ENCODE results near the gene EPHB4.
A peak's percentile ranks its signal among the peaks of the same experiment; 100 is the strongest.

EPHB4 gene

DNA sequence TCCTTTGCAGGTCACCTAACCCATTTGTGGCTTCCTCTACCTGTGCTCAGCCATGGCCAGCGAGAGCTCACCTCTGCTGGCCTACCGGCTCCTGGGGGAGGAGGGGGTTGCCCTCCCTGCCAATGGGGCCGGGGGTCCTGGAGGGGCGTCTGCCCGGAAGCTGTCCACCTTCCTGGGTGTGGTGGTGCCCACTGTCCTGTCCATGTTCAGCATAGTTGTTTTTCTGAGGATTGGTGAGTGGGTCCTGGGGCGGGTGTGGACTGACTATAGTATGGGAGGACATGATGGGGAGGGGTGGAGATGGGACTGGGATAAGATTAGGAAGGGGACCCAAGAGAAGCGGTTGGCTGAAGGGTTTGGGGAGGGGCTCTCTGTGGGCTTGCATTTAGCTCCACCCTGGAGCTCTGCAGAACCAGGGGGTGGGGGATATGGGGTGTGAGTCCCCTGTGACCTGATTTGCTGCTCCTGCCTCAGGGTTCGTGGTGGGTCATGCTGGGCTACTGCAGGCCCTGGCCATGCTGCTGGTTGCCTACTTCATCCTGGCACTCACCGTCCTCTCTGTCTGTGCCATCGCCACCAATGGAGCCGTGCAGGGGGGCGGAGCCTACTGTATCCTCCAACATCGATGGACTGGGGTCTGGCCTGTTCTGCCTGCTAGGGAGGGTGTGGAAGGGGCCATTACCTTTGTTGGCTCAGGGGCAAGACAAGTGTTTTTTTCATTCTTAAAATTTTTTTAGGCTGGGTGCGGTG is 27.0 kb upstream of the EPHB4 start:
- DNase-seq, result no peak

DNA sequence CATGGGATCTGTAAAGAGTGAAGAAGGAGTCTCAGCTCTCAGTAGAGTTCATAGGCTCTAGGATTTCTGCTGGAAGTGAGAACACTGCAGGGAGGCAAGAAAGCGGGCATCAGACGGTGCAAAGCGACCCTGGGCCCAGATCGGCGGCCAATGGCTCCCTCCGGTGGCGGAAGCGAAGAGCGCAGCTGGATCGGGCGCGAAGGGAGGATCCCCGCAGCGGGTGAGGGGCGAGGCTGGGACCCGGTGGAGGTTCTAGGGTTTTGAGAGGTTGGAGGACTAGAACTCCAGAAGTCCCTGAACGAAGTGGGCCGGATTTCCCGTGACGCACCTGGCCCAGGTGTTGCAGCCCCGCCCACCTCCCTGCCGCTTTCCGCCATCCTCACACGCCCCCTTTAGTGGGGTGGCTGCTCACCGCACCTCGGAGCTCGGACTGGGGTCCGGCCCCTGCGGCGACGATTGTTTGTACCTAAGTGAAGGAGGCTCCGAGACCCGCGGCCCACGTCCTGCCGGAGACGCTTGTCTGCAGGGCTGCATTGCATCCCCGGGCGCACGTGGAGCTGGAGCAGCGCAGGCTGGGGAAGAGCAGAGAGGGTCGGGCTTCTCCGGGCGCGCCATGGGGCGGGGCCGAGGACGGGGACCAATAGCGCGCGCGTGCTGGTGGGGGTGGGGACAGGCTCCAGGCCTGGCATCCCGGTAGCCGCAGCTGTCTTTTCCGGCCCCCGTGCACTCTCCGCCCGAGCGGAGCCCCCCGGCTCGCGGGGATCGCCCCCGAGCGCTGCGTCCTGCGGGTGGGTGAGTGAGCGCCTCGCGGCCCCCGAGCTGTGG is 24.9 kb upstream of the EPHB4 start, which contains the start of gene SLC12A9:
SLC12A9 (plus strand) TSS at position 666 of the 825 bp plus-strand sequence. CDS start 1,485 bp downstream, outside the sequence.
- peak; percentile 91 for DNase-seq

DNA sequence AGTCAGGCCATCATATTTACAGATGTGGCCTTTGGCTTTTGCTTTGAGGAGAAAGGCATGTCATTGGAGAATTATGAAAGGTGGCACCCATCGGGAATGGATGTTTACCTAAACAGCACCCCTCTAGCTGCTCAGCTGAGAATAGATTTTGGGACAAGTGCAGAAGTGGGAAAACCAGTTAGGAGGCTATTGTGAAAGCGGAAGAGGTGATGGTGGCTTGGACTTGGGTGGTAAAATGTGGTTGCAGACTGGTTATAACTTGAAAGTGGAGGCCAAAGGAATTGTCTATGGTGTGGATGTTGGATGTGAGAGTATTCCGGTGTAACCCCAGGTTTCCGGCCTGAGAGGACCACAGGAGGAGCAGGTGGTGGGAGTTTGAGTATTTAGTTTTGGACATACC is 20.0 kb upstream of the EPHB4 start:
- no peak for DNase-seq

DNA sequence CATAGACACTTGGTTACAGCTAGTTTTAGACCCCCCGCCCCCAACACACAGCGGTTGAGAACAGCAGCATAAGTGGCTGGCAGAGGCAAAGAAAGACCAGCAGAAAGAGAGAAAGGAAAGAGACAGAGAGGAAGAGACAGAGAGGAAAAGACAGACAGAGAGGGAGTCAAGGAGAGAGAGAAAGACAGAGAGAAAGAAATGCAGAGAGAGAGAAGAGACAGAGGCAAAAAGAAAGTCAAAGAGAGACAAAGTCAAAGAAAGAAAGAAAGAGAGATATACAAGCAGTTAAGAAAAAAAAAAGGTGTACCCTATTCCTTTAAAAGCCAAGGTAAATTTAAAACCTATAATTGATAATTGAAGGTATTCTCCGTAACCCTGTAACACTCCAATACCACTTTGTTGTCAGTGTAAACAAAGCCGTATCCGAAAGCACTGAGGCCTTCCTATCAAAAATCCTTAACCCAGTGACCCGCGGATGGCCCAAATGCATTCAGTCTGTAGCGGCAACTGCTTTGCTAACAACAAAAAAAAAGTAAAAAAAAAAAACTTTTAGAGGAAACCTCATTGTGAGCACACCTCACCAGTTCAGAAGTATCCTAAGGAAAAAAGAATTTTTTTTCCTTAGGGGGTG is 13.3 kb upstream of the EPHB4 start:
- no peak for DNase-seq

DNA sequence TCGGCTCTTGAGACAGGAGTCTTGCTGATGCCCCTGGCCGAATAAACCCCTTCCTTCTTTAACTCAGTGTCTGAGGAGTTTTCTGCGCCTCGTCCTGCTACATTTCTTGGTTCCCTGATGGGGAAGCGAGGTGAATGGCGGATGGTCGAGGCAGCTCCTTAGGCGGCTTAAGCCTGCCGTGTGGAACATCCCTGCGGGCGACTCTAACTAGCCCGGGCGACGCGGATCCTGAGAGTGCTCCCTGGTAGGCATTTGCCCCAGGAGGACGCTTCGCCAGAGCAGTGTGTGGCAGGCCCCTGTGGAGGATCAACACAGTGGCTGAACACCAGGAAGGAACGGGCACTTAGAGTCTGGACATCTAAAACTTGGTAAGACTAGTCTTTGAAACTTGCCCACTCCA is 12.0 kb upstream of the EPHB4 start:
- DNase-seq, result no peak

DNA sequence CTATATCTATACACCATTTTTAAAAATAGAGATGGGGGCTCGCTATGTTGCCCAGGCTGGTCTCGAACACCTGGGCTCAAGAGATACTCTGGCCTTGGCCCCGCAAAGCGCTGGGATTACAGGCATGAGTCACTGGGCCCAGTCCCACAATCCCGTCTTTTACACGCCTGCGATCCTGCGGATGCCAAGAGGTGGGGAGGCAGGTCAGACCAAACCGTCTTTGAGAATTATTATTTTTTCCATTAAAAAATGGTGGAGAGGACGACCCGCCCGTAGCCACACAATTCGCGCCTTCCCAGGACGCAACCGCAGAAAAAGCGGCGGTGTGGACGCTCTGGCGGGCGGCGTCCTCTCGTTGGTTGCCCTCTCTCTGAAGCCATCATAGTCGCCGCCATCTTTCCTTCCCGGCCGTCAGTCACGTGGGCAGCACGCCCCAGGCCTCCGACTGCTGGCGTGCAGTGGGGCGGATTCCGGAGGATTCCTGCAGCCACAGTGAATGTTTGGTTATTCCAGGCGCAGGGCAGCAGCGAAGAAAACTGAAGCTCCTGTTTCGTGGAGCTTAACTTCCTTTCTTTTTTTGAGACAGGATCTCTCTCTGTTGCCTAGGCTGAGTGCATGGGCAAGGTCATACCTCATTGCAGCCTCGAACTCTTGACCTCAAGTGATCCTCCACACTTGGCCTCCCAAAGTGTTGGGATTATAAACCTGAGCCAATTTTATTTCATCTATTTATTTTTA is 9.9 kb upstream of the EPHB4 start:
- peak; percentile 88 for DNase-seq

DNA sequence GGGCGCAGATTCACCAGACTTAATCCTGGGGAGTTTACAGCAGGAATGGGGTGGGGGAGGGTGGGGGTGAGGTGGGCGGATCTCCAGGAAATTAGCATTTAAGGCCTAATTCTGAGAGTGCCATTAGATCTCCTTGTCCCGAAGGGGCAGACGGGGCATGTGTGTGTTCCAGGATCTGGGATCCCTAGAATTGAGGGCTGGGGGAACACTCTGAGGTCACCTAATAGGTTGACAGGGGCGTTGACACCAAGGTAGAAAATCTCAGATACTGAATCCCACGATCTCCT is 9.4 kb upstream of the EPHB4 start:
- no peak for DNase-seq

DNA sequence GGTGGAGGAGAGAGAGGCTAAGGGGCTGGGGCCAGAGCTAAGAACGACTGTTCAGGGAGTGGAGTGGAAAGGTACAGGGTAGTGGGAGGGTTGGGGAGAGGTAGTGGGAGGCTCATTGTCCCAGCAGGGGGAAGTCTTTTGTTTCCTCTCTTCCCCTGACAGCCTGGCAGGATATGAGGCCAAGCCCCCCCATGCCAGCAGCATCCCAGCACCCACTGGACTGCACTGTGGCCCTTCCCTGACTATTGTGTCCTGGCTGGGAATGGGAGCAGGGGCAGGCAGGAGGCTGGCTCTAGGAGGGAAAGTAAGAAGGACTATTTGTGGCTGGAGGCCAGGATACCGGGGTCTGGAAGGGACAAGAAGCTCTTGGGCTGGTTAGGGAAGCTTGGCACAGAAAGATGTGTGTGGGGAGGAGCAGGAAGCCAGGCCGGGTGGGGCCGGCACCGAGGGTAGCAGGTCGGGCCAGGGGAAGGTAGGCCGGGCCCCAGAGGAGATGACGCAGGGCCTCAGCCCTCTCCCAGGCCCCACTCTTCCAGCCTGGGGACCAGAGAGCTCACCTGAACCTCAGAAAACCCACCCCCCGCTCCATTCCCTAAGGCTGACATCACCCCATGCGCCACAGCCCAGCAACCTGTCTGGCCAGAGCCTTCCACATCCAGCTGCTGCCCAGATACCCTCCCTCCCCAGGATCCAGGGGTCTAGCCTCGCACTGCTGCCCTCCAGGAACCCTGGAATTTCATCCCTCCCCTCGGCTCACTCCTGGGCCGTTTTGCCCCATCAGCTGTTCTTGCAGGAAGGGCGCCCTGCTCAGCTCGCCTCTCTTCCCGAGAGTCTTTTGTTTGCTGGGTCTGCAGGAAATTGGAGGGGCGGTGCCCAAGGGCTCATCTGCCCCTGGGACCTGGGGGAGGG is 8.8 kb upstream of the EPHB4 start:
- DNase-seq, result no peak

DNA sequence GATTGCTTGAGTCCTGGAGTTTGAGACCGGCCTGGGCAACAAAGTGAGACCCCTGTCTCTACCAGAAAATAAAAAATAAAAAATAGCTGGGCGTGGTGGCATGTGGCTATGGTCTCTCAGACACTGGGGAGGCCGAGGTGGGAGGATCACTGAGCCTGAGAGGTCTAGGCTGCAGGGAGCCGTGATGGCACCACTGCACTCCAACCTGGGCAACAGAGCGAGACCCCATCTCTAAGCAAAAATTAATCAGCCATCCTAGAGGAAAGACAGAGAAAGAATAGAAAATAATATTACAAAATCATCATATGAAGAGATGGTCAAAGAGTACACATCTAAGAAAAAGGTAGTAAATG is 4.9 kb upstream of the EPHB4 start:
- DNase-seq, result no peak

DNA sequence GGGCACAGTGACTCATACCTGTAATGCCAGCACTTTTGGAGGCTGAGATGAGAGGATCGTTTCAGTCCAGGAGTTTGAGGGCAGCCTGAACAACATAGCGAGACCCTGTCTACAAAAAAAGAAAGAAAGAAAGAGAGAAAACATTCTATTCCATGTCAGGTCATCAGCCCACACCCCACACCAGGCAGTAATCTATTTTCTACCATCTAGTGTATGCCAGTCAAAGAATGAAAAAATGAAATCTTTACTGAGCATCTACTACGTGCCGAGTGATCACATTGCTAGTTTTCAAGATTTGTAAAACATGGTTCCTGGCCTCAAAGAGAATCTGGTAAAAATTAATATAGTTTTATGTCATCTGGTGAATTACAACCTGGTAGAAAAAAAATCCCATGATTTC is 3.1 kb upstream of the EPHB4 start:
- DNase-seq, result peak; percentile 29

DNA sequence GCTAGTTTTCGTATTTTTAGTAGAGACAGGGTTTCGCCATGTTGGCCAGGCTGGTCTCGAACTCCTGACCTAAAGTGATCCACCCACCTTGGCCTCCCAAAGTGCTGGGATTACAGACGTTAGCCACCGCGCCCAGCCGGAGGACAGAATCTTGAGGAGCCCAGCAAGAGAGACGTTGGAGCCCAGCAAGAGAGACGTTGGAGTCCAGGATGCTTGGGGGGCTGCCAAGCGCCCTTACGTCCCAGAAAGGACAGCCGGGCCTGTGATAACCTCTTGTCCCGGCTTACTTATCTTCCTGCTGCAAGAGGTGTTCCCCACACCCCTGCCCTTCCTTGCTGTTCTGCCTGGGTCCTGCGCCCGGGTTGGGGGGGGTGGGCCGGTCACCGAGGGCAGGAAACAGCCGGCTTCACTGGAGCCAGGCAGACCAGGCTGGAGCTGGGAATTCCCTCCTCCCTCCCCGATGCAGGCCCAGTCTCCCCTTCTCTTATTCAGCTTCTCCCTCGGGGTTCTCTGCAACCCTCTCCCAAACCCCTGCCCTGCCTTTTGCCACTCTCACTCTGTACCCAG is 1.9 kb upstream of the EPHB4 start:
- no peak for DNase-seq

DNA sequence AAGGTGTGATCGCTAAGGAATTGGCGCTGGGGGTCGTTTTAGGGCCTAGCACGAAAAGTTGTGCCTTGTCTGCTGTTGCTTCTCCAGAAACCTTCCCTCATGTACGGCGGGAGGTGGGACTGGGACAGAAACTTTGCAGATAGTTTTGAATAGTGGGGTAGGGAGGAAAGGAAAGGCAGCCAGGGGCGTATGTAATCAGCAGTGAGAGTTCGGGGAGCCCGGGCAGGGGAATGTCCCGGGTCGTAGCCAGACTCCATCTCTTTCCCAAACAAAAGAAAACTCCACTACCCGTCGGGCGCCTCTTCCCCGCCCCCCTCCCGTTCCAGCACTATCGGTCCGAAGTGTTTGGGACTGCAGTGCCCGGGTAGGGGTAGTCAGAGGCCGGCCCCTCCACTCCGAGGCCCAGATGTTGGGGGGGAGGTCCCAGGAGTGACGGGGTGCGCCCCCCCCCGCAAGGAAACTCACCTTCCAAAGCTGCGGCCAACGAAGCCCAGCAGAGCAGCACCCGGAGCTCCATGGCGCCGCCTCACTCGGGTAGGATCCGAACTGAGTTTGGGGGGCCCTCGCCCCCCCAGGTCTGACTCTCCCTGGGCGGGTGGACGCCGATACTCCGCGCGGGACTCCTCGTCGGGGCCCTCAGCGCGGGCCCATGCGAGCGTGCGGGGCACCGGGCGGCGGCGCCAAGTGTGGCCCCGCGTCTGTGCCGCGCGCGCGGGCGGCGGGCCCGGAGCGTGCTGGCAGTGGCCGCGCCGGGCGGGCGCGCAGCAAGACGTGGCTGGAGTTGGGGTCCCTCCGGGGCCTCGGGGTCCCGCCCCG is 601 bp downstream of the EPHB4 start:
- no peak for DNase-seq

DNA sequence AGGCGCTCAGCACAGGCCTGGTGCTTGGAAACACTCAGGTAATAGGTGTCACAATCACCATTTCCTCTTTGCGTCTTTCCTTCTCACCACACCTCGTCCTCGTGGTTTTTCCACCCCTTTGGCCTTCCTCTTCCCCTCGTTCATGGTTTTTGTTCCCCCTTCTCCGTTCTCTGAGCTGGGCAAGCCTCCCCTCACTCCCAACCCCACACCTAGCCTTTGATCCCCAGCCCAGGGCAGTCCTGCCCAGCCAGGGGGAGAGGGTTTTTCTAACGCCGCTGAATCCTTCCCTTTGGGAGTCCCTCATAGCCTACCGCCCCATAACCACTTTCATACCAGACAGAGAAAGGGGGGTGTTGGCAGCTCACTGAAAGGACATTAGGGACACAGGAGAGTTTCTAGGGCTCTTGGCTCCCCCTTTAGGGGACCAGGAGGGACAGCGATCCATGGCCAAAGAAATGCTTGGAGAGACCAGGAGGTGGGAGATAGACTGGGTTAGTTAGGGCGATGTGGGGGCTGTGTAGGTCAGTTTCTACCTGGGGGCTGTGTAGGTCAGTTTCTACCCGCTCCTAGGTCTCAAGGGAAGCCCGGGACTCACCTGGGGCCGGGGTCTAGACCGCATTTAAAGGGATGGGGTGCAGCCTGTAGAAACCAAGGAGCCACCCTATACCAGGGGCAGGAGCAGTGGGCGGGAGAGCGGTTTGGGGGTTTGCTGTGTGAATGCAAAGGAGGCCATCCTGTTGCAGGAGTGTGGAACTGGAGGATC is 1.4 kb downstream of the EPHB4 start:
- DNase-seq, result no peak

DNA sequence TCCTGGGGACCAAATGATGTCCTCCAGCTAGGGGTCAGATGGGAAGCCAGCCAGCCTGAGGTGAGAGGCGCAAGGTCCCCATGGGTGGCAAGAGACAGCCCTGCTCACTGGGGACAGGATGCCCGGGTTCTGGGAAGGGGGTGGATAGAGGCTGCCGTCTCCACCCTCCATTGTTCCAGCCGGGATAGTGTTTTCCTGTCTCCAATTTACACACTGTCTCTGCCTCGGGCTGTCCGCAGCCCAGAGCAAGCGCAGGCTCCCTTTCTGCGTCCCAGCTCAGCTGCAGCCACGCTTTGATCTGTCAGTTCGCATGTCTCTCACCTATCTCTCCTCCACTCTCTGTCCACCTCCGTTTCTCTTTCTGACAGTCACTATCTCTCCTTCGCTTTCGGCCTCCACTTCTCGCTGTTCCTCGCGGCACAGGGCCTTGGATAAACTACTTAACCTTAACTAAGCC is 2.1 kb downstream of the EPHB4 start:
- no peak for DNase-seq

DNA sequence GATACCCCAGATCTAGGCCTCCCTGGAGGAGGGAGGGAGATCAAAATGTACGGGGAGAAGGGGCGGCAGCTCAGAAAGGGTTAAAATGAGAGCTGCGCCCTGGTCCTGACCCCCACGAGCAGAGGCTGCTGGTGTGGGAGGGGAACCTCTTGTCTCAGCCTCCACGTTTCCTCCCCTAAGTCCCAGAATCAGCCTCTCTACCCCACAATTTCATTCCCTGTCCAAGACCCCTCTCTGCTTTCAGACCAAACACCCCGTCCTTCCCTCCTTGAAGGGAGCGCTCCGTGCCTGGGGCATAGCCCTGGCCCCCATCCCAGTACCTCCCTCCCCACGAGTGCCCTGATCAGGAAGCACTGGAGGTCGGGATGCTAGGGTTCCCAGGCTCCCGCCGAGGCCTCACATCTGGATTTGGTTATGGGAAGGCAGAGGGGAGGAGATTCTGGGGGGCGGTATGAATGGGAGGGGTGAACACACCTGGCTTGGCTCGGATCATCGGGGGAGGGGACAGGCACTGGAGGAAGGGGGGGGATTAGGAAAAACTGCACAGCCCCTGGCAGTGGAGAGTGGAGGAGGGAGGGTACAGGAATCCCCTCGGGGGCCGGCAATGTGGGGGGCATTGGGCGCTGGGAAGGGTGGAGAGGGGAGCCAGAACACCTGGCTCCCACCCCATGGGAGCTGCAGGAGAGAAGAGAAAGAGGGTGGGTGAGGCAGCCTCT is 2.7 kb downstream of the EPHB4 start:
- DNase-seq, result no peak

DNA sequence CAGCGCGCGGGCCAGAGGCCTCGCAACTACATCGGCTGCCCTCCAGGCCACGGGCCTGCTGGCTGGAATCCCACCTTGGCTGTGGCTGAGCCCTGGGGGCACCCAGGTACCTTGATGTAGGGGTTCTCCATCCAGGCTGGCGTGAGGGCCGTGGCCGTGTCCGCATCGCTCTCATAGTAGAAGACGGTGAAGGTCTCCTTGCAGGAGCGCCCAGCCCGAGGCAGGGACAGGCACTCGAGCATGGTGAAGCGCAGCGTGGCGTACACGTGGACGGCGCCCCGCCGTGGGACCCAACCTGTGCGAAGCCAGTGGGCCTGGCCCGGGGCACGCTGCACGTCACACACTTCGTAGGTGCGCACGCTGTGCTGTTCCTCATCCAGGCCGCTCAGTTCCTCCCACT is 3.8 kb downstream of the EPHB4 start:
- DNase-seq, result no peak

DNA sequence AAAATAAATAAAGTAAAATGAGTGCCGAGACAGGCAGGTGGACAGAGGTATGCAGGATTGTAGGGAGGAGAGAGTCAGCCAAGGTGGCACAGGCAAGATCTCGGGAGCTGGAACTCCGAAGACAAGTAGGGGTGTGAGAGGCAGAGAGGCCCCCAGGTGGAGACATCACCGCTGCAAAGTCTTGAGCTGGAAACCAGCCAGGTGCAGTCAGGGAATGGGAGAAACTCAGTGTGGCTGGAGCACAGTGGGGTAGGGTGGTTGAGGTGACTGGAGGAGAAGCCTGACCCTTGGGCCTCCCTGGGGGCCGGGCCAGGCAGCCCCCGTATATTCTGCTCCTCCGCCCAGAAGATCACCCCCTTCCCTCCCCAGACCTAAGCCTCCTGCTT is 4.2 kb downstream of the EPHB4 start:
- DNase-seq, result no peak

DNA sequence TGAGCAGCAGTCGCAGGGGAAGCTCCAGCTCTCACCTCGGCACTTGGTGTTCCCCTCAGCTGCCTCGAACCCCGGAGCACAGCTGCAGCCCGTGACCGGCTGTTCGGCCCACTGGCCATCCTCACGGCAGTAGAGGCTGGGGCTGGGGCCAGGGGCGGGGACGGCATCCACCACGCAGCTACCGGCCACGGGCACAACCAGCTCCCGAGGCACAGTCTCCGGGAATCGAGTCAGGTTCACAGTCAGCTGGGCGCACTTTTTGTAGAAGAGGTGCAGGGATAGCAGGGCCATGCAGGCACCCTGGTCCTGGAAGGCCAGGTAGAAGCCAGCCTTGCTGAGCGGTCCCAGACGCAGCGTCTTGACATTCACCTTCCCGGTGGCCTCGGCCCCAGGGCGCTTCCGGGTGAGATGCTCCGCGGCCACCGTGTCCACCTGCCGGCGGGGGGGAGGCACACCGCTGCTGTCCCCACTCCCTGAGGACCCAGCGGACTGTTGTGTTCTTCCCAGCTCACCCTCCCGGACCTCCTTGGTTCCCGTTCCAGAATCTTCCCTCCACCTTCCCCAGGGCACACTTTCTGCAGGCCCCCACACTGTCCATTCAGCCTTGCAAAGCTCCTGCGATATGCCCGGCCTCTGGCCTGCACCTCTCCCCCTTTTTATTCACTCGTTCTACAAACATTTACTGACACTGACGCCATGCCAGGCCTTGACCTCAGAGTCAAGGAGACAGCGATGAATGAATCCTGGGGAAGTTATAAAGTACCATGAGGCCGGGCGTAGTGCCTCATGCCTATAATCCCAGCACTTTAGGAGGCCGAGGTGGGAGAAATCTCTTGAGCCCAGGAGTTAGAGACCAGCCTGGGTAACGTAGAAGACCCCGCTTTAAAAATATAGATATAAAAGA is 4.8 kb downstream of the EPHB4 start:
- no peak for DNase-seq
